Measurements from ENCODE around the gene MEGF11.
A peak's percentile ranks its signal among the peaks of the same experiment; 100 is the strongest.

Gene MEGF11

GRCh38 chr15:66096688-66097058 lies 156.9 kb downstream of the MEGF11 start:
- Histone ChIP-seq H3K9me3 (no peaks in the 10 kb centered on the region), H3K27ac (no peak overlapping the region)

GRCh38 chr15:66095871-66096687 lies 157.5 kb downstream of the MEGF11 start:
- Histone ChIP-seq H3K4me3 (no peak overlapping the region), H3K36me3 (no peaks in the 10 kb centered on the region), H3K9me3 (no peaks in the 10 kb centered on the region), H3K27me3 (peaks cover 0 to 18% of the 10 kb centered on the region in 2 donors), H3K27ac (no peak overlapping the region), H3K4me1 (no peaks in the 10 kb centered on the region)
- peak in 1 of 2 donors; percentile 55 for DNase-seq
- intact Hi-C loops (cut with DNase I; ENCODE audit: low total_unique reads) = no loop called here
- TF ChIP-seq CTCF (IDR thresholded peaks at IDR 0.05) = no peak

More at GRCh38 chr15:66096688-66097058, 156.9 kb downstream of the MEGF11 start:
- peak in 1 of 2 donors; percentile 20 for DNase-seq
- Histone ChIP-seq H3K4me1 (no peaks in the 10 kb centered on the region), H3K36me3 (no peaks in the 10 kb centered on the region), H3K27me3 (peaks cover 0 to 24% of the 10 kb centered on the region in 2 donors), H3K4me3 (no peak overlapping the region)
- intact Hi-C loops (cut with DNase I; ENCODE audit: low total_unique reads) = no loop called here
- no peak for TF ChIP-seq CTCF (IDR thresholded peaks at IDR 0.05)

- Histone ChIP-seq H3K9me3 (no peaks in the 10 kb centered on the region), H3K36me3 (no peaks in the 10 kb centered on the region), H3K4me1 (peaks cover 0 to 1% (median 0%) of the 10 kb centered on the region in 4 donors), H3K27ac (no peak overlapping the region), H3K27me3 (peaks cover 0 to 16% of the 10 kb centered on the region in 2 donors), H3K4me3 (no peak overlapping the region)
- peak in 1 of 2 donors; percentile 39 for DNase-seq
- TF ChIP-seq CTCF (IDR thresholded peaks at IDR 0.05) = no peak
- intact Hi-C loops (cut with DNase I; ENCODE audit: low total_unique reads) = no loop called here
Measured at GRCh38 chr15:66094331-66094730, 159.2 kb downstream of the MEGF11 start.

- DNase-seq = peak in 1 of 2 donors; percentile 39
- no peaks in the 10 kb centered on the region for H3K36me3 ChIP-seq
- intact Hi-C loops (cut with DNase I; ENCODE audit: low total_unique reads) = no loop called here
- TF ChIP-seq CTCF (IDR thresholded peaks at IDR 0.05) = no peak
- no peaks in the 10 kb centered on the region for H3K9me3 ChIP-seq
- H3K27me3 ChIP-seq = peaks cover 0 to 13% of the 10 kb centered on the region in 2 donors
- no peak overlapping the region for H3K4me3 ChIP-seq
- H3K4me1 ChIP-seq = peaks cover 0 to 5% (median 0%) of the 10 kb centered on the region in 4 donors
- no peak overlapping the region for H3K27ac ChIP-seq
Measured at GRCh38 chr15:66092053-66093016, 161.2 kb downstream of the MEGF11 start.

GRCh38 chr15:66089509-66089908 lies 164.0 kb downstream of the MEGF11 start:
- no peak for TF ChIP-seq CTCF (IDR thresholded peaks at IDR 0.05)
- intact Hi-C loops (cut with DNase I; ENCODE audit: low total_unique reads) = no loop called here
- DNase-seq = no peak
- Histone ChIP-seq H3K4me3 (no peak overlapping the region), H3K27ac (no peak overlapping the region), H3K27me3 (no peaks in the 10 kb centered on the region), H3K9me3 (peaks cover 0 to 8% (median 0%) of the 10 kb centered on the region in 3 donors), H3K36me3 (no peaks in the 10 kb centered on the region), H3K4me1 (peaks cover 0 to 5% (median 0%) of the 10 kb centered on the region in 4 donors)

Measured in tibial artery (tissue), 4 donors.